ENCODE measurements around the gene CDH13. TPM values are rescaled to one million over a fixed set of nuclear protein-coding genes. Genes with fewer than 3 reads are reported as not detected.

CDH13 gene
- total and polyA plus RNA-seq, 7 donors, result 6.1 to 30.7 (median 22.8) TPM

DNA sequence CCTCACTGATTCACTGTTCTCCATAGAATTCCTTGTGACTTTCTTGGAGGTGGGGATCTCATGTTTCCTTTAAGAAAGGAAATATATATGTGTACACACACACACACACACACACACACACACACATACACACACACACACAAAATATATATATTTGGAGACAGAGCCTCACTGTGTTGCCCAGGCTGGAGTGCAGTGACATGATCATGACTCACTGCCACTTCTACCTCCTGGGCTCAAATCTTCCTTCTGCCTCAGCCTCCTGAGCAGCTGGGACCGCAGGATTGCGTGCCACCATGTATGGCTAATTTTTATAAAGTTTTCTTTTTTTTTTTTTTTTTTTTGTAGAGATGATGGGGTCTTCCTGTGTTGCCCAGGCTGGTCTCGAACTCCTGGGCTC, 45.9 kb downstream of the CDH13 start:
- no peak overlapping the region for H3K27ac ChIP-seq
- ATAC-seq, result no peak
- TF ChIP-seq, protein P1, sequence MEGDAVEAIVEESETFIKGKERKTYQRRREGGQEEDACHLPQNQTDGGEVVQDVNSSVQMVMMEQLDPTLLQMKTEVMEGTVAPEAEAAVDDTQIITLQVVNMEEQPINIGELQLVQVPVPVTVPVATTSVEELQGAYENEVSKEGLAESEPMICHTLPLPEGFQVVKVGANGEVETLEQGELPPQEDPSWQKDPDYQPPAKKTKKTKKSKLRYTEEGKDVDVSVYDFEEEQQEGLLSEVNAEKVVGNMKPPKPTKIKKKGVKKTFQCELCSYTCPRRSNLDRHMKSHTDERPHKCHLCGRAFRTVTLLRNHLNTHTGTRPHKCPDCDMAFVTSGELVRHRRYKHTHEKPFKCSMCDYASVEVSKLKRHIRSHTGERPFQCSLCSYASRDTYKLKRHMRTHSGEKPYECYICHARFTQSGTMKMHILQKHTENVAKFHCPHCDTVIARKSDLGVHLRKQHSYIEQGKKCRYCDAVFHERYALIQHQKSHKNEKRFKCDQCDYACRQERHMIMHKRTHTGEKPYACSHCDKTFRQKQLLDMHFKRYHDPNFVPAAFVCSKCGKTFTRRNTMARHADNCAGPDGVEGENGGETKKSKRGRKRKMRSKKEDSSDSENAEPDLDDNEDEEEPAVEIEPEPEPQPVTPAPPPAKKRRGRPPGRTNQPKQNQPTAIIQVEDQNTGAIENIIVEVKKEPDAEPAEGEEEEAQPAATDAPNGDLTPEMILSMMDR (IDR thresholded peaks at IDR 0.05), result no peak
- no peaks in the 10 kb centered on the region for H3K27me3 ChIP-seq (ENCODE audit: insufficient read depth in 3 of 3, low read length in 2 of 3)
- WGBS, 3 donors, result 86 to 98% (median 92%) methylated on average over 3 of the region's 3 CpGs
- no peak for DNase-seq
- H3K9me3 ChIP-seq, result no peaks in the 10 kb centered on the region
- intact Hi-C loops (cut with DNase I), result no loop called here
- H3K4me3 ChIP-seq, result no peak overlapping the region
- no peaks in the 10 kb centered on the region for H3K4me1 ChIP-seq
- no peaks in the 10 kb centered on the region for H3K36me3 ChIP-seq (ENCODE audit: insufficient read depth in 1 of 2, low read depth in 1 of 2)

DNA sequence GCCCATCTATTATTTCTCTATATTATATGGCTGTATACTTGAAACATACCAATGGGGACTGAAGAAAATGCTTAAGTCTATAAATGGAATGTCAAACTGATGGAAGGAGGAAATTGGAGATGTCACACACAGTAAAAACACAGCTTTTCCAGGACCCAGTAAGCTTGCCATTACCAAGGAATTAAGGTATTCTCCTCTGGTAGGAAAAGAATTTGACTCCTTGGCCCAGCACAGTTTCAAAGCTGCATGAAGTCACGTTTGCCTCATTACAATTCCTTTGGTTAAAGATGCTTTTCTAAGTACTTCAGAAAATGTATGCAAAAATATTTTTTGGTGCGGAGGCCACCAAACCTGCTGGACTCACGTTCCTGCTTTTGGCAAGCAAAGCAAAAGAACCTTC, 48.5 kb downstream of the CDH13 start:
- H3K36me3 ChIP-seq (ENCODE audit: insufficient read depth in 1 of 2, low read depth in 1 of 2), result no peaks in the 10 kb centered on the region
- H3K4me1 ChIP-seq, result no peaks in the 10 kb centered on the region
- H3K27me3 ChIP-seq (ENCODE audit: insufficient read depth in 3 of 3, low read length in 2 of 3), result no peaks in the 10 kb centered on the region
- TF ChIP-seq, protein P1 (IDR thresholded peaks at IDR 0.05), result no peak
- intact Hi-C loops (cut with DNase I), result no loop called here
- H3K9me3 ChIP-seq, result no peaks in the 10 kb centered on the region
- no peak for ATAC-seq
- 56 to 80% (median 60%) methylated on average over 3 of the region's 3 CpGs for WGBS, 3 donors
- H3K27ac ChIP-seq, result no peak overlapping the region
- DNase-seq, result no peak
- no peak overlapping the region for H3K4me3 ChIP-seq

DNA sequence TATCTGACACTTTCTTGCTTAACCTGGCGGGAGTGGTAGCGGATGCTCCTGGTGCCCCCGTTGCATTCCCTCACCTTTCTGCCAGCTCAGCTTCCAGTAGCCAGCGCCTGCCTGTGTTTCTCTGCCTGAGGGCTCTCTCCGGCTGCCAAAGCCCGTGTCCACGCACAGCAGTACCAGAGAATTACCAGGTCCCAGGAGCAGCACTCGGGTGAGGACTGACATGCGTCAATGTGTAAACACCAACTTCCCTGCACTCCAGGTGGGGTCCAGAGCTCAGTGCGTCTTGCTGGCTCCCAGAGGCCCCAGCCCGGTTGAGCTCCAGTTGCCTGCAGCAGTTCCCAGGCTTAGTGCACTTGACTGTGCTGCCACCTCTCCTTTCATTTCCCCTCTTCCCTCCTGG, 54.8 kb downstream of the CDH13 start:
- TF ChIP-seq, protein P1 (IDR thresholded peaks at IDR 0.05), result no peak

DNA sequence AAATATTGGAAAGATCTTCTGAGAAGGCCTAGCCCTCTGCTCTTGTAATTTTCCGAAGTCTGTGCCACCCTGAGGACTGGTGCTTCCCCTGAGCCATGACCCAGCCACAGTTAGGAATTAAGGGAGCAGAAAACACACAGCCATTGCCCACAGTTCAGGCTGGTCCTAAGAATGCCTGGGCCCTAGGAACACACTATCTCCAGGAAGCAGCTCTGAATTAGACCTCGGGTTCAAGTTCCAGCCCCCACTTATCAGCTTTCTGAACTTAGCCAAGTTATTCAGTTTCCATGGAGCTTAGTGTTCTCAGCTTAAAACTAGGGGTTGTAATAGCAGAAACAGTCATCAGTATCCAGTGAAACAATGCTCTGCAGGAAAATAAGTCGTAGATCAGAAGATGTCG, 56.0 kb downstream of the CDH13 start:
- Histone ChIP-seq H3K27ac (no peak overlapping the region), H3K27me3 (ENCODE audit: insufficient read depth in 3 of 3, low read length in 2 of 3) (no peaks in the 10 kb centered on the region), H3K4me1 (no peaks in the 10 kb centered on the region), H3K4me3 (no peak overlapping the region), H3K9me3 (no peaks in the 10 kb centered on the region), H3K36me3 (ENCODE audit: insufficient read depth in 1 of 2, low read depth in 1 of 2) (no peaks in the 10 kb centered on the region)
- TF ChIP-seq, protein P1 (IDR thresholded peaks at IDR 0.05), result no peak
- no peak for DNase-seq
- 65 to 70% (median 69%) methylated on average over 4 of the region's 4 CpGs for WGBS, 3 donors
- intact Hi-C loops (cut with DNase I), result no loop called here
- ATAC-seq, result no peak

More for the DNA sequence above, 54.8 kb downstream of the CDH13 start:
- H3K36me3 ChIP-seq (ENCODE audit: insufficient read depth in 1 of 2, low read depth in 1 of 2), result no peaks in the 10 kb centered on the region
- ATAC-seq, result no peak
- no peaks in the 10 kb centered on the region for H3K27me3 ChIP-seq (ENCODE audit: insufficient read depth in 3 of 3, low read length in 2 of 3)
- H3K9me3 ChIP-seq, result no peaks in the 10 kb centered on the region
- H3K27ac ChIP-seq, result no peak overlapping the region
- intact Hi-C loops (cut with DNase I), result no loop called here
- no peaks in the 10 kb centered on the region for H3K4me1 ChIP-seq
- H3K4me3 ChIP-seq, result no peak overlapping the region
- DNase-seq, result no peak
- WGBS, 3 donors, result 91 to 93% (median 91%) methylated on average over 11 of the region's 11 CpGs

DNA sequence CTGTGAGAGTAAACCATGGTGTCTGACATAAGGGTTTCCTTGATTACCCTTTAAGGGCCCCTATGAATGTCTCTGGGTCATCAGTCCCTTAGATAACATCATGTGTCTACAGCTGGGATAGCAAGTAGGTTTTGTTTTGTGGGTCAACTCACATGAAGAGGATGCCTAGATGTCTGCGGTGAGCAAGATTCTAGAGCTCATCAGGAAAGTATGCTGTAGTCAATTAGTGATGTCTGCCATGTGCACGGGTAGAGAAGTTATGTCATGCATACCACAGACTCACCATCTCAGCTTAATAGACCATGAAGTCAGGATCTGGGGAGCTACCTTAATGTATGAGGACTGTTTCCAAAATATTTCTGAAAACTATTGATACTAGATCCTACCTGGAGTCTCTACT, 57.5 kb downstream of the CDH13 start:
- H3K9me3 ChIP-seq, result no peaks in the 10 kb centered on the region
- no peaks in the 10 kb centered on the region for H3K36me3 ChIP-seq (ENCODE audit: insufficient read depth in 1 of 2, low read depth in 1 of 2)
- WGBS, 3 donors, result 85 to 89% (median 89%) methylated on average over 2 of the region's 2 CpGs
- H3K27ac ChIP-seq, result no peak overlapping the region
- DNase-seq (no peak), ATAC-seq (no peak)
- no peaks in the 10 kb centered on the region for H3K4me1 ChIP-seq
- H3K4me3 ChIP-seq, result no peak overlapping the region
- TF ChIP-seq, protein P1 (IDR thresholded peaks at IDR 0.05), result no peak
- no peaks in the 10 kb centered on the region for H3K27me3 ChIP-seq (ENCODE audit: insufficient read depth in 3 of 3, low read length in 2 of 3)
- intact Hi-C loops (cut with DNase I), result no loop called here

Measured in psoas muscle (tissue), 8 donors.